GM11168 (cell line): ENCODE data around the gene PLEK.
"Not testable (repeated sequence)": the region's sequence is repeated elsewhere in the genome, so short reads cannot be mapped to it uniquely, and the experiment has no call there.

Experiments
- in situ Hi-C: fragments of 300-500 bp; cut with MboI; formaldehyde crosslinking; loops from one replicate; pipeline ENCODE4 v1.12.0; 2022; ENCODE audit warnings: low sequenced_read_pairs; ENCODE audit not compliant: unreplicated experiment

Gene PLEK

GRCh38 chr2:68383778-68384177, 18.7 kb downstream of the PLEK start:
- in situ Hi-C loops, result no loop called here

- in situ Hi-C loops, result no loop called here
Observed at GRCh38 chr2:68384485-68385107, 19.5 kb downstream of the PLEK start.

GRCh38 chr2:68385220-68385906, 20.3 kb downstream of the PLEK start:
- in situ Hi-C loops, result no loop called here

DNA sequence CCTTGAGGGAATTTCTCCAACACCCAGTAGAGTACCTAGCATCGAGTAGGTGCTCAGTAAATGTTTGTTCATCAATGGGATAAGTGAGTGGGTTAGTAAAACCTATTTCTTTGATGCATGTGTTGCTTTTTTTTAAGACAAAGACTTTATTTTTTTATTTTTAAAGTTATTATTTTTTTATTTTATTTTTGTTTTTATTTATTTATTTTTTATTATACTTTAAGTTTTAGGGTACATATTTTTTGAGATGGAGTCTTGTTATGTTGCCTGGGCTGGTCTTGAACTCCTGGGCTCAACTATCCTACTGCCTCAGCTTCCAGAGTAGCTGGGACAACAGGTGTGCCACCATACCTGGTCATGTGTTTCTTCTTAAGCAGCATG, 20.8 kb downstream of the PLEK start:
- in situ Hi-C loops, result no loop called here

DNA sequence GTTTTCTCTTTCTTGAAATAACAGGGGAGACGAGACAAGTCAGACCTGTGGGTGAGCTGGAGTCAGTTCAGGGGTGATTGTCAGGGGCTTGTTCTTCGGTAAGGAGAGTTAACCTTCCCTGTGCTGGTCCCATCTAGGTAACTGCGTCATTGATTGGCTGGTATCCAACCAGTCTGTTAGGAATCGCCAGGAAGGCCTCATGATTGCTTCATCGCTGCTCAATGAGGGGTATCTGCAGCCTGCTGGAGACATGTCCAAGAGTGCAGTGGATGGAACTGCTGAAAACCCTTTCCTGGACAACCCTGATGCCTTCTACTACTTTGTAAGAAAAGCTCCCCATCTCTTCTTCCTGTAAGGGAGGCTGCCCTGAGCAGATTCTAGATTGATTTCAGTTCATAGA, 21.3 kb downstream of the PLEK start:
- in situ Hi-C loops, result no loop called here

- in situ Hi-C loops, result no loop called here
Observed at GRCh38 chr2:68387408-68388350, 22.6 kb downstream of the PLEK start.

- in situ Hi-C loops, result no loop called here
Observed at GRCh38 chr2:68388358-68388757, 23.3 kb downstream of the PLEK start.

- in situ Hi-C loops, result no loop called here
Observed at GRCh38 chr2:68388772-68389171, 23.7 kb downstream of the PLEK start.

DNA sequence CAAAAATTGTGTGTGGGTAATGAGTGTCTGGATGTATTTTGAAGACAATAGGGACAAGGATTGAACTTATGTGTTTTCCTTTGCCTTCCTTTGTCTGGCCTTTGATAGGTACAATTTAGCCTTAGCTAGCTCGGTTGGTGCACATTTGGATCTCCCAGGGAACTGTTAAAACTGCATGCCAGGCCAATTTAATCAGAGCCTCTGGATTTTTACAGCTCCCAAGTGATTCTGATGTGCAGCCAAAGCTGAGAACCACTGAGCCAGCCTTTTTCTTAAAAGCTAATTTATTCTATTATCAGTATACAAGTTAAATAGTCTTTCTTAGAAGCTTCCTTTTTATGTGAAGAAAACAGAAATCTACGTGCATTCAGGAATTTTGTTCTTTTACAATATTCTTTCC, 25.0 kb downstream of the PLEK start:
- in situ Hi-C loops, result loop anchor here (5.0 kb wide), 1 partner anchor 42 kb away; no protein-coding TSS in a partner anchor

DNA sequence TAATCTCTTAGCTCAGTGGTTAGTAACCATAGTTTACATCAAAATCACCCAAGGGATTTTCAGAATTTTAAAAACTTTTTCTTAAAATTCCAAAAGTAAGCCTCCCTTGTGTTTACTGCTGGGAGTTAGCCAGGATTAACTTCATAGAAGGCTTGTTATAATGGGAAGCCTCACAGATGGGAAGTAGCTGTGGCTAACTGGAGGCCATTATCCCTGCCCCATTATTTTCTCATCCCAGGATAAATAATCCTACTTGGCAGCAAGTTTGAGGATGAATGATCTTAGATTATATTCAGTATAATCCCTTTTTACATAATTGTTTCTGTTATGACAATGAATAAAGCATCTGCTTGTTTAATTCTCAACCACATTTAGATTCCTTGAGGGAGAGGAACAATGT, 25.5 kb downstream of the PLEK start:
- in situ Hi-C loops, result loop anchor here (5.0 kb wide), 1 partner anchor 42 kb away; no protein-coding TSS in a partner anchor

DNA sequence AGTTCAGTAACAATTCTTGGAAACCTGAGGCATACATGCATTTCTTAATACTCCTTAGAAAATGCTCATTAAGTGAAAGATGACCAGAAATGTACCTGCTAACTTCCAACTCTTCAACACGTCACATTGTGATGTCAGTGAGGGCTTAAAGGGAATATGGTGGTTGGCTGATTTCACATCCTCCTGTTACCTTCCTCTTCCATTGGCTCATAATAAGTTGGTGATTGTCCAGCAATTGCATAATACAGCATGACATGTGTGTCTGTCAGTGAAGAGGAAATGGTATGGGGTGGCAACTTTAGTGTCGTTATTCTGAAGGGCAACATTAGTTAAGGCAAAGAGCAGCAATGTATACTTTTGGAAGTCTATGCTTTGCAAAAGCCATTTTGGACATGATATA, 26.0 kb downstream of the PLEK start:
- in situ Hi-C loops, result loop anchor here (5.0 kb wide), 1 partner anchor 41 kb away; no protein-coding TSS in a partner anchor

DNA sequence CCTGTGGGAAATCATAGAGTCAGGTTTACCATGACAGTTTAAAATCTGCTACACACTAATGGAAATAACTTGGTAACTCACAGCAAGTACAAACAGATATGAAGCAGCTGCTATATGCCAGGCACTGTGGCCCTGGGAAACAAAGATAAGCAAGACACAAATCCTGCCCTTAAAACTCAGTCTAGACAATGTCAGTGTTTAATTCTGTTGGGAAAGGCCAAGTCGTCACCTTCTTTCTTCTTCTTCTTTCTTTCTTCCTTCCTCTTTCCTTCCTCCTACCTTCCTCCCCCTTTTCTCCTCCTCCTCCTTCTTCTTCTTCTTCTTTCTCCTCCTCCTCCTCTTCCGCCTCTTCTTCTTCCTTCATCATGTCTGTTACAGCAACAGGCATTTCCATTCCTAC, 26.8 kb downstream of the PLEK start:
- in situ Hi-C loops, result loop anchor here (5.0 kb wide), 1 partner anchor 40 kb away; no protein-coding TSS in a partner anchor

DNA sequence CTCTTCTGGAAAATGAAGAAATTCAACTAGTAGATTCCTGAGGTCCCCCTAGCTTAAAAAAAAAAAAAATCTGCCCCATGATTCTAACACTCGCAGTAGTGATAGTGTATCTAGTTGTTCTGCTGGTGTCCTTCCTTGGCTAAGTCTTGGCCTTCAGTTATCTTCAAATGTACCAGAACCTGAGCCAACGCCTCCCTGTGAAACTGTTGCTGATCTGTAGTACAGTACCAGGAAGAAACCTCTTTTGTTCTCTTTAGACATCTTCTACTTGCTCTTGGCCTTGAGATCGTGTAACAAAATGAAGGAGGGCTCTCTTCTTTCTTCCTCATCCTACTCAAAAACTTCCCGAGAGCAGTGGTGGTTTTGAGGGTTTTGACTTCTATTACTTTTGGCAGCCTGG, 31.0 kb downstream of the PLEK start:
- in situ Hi-C loops, result no loop called here

DNA sequence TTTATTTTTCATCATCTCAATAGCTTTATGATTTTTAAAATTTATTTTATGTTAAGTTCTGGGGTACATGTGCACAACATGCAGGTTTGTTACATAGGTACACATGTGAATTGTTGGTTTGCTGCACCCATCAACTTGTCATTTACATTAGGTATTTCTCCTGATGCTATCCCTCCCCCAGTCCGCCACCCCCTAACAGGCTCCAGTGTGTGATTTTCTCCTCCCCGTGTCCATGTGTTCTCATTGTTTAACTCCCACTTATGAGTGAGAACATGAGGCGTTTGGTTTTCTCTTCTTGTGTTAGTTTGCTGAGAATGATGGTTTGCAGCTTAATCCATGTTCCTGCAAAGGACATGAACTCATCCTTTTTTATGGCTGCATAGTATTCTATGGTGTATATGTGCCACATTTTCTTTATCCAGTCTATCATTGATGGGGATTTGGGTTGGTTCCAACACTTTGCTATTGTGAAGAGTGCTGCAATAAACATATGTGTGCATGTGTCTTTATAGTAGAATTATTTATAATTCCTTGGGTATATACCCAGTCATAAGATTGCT, 32.7 kb downstream of the PLEK start:
- in situ Hi-C loops, result not testable (repeated sequence)

GRCh38 chr2:68403199-68403644, 38.1 kb downstream of the PLEK start:
- in situ Hi-C loops, result no loop called here

DNA sequence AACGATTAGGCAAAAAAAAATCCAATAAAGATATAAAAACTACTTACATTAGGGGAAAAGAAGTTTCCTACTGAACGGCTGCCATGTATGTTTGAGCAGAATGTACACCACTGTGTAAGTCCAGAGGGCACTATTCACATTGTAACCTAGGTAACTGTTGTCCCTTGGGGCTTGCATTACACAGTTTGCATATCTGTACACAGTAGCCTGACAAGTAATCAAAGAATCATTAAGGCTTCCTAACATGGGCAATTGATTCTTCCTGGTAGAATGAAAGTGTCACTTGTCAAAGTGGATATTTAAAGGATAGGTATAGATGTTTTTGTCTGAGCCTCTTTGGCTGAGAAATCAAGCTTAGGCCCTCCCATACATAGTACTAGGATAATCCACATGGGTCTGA, 39.1 kb downstream of the PLEK start:
- in situ Hi-C loops, result no loop called here

DNA sequence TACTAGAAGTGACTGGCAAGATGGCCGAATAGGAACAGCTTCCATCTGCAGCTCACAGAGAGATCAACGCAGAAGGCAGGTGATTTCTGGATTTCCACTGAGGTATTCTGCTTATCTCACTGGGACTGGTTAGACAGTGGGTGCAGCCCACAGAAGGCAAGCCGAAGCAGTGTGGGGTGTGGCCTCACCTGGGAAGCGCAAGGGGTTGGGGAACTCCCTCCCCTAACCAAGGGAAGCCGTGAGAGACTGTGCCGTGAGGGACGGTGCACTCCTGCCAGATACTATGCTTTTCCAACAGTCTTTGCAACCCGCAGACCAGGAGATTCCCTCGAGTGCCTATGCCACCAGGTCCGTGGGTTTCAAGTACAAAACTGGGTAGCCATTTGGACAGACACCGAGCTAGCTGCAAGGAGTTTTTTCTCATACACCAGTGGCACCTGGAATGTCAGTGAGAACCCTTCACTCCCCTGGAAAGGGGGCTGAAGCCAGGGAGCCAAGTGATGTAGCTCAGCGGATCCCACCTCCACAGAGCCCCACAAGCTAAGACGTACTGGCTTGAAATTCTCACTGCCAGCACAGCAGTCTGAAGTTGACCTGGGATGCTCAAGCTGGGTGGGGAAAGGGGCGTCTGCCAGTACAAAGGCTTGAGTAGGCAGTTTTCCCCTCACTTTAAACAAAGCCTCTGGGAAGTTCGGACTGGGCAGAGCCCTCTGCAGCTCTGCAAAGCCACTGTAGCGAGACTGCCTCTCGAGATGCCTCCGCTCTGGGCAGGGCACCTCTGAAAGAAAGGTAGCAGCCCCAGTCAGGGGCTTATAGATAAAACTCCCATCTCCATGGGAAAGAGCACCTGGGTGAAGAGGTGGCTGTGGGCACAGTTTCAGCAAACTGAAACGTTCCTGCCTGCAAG, 40.1 kb downstream of the PLEK start:
- in situ Hi-C loops, result no loop called here

- in situ Hi-C loops, result no loop called here
Observed at GRCh38 chr2:68411397-68412126, 46.5 kb downstream of the PLEK start.
